Femur (tissue), 1 donor: ENCODE results near the gene KCNQ1.

Experiments
- DNase-seq: peaks from one replicate; pipeline ENCODE4 v3.0.0-alpha.2; 2017

KCNQ1 gene

GRCh38 chr11:2818021-2818420 lies 373.2 kb downstream of the KCNQ1 start:
- no peak for DNase-seq

GRCh38 chr11:2818503-2818902 lies 373.7 kb downstream of the KCNQ1 start:
- peak; percentile 57 for DNase-seq

DNA sequence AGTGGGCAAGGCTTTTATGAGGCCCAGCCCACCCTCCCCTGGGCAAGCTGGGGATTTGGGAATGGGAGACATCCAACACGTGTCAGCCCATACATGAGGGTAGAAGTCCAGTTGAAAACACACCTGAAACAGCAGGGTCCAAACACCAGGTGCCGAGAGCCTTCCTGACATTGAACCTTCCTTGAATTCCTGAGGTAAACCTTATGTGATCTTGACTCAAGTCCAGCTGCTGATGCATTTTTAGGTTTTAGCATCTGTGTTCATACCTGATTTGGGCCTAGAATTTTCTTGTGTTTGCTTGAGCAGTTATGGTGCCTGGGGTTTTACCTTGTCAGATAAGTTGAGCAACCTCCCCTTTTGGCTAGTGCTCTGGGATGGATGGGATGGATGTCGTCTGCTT lies 374.5 kb downstream of the KCNQ1 start:
- no peak for DNase-seq

GRCh38 chr11:2820976-2821375 lies 376.2 kb downstream of the KCNQ1 start:
- no peak for DNase-seq

DNA sequence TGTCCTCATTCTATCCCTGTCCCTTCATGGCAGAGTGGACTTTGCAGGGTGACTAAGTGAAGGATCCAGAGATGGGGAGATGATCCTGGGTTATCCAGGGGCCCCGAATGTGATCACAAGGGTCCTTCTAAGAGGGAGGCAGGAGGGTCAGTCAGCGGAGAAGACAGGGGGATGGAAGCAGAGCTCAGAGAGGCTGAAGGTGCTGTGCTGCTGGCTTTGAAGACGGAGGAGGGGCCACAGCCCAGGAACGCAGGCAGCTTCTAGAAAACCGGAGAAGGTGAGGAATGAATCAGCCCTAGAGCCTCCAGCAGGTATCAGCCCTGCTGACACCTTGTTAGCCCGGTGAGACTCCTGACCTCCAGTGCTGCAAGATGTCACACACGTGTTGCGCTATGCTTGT lies 377.1 kb downstream of the KCNQ1 start:
- DNase-seq = no peak

GRCh38 chr11:2824851-2825250 lies 380.0 kb downstream of the KCNQ1 start:
- DNase-seq = no peak

- peak; percentile 73 for DNase-seq
Measured at GRCh38 chr11:2825261-2825888, 380.6 kb downstream of the KCNQ1 start.

GRCh38 chr11:2825889-2826678 lies 381.3 kb downstream of the KCNQ1 start:
- DNase-seq = peak; percentile 91

DNA sequence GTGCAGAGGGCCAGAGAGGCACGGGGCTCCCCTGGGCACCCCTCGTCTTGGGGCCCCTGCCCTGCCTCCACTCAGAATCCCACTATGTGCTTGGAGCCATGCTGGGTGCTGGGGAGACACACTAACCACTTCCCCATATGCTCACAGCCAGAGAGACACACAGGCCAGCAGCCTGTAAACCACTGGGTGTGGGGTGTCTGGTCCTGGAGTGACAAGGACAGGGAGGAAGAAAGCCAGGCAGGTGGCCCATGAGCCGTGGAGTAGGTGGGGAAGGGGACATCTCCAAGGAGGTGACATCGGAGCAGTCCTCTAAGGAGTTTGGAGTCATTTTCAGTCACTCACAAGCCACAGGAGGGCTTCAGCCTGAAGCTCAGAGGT lies 381.9 kb downstream of the KCNQ1 start:
- DNase-seq = no peak

- DNase-seq = no peak
Measured at GRCh38 chr11:2827256-2827655, 382.4 kb downstream of the KCNQ1 start.

GRCh38 chr11:2827792-2828191 lies 383.0 kb downstream of the KCNQ1 start:
- no peak for DNase-seq

GRCh38 chr11:2828585-2829330 lies 383.9 kb downstream of the KCNQ1 start:
- no peak for DNase-seq

GRCh38 chr11:2830030-2830812 lies 385.4 kb downstream of the KCNQ1 start:
- DNase-seq = no peak

- DNase-seq = no peak
Measured at GRCh38 chr11:2830886-2831285, 386.1 kb downstream of the KCNQ1 start.

- no peak for DNase-seq
Measured at GRCh38 chr11:2831781-2832532, 387.1 kb downstream of the KCNQ1 start.

DNA sequence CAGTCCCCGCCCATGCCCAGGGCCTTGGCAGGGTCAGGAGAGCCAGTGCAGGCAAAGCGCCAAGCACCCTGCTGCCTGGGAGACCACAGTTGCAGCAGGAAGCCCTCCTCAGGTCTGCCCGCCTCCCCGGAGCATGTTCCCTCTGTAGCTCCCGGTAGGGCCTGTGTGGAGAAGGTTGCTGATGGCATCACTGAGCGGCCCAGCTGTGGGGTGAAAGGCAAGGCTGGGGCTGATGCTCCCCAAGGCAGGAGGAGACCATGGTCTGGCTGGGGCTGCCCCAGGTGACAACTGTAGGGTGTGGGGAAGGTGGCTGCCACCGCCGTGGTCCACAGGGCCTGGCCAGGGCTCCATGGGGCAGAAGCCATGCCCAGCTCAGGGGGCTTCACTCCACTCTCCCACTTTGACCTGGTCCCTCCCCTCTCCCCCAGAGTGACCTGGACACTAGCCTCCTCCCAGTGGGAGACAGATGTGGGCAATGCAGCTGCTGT lies 387.8 kb downstream of the KCNQ1 start:
- DNase-seq = no peak

DNA sequence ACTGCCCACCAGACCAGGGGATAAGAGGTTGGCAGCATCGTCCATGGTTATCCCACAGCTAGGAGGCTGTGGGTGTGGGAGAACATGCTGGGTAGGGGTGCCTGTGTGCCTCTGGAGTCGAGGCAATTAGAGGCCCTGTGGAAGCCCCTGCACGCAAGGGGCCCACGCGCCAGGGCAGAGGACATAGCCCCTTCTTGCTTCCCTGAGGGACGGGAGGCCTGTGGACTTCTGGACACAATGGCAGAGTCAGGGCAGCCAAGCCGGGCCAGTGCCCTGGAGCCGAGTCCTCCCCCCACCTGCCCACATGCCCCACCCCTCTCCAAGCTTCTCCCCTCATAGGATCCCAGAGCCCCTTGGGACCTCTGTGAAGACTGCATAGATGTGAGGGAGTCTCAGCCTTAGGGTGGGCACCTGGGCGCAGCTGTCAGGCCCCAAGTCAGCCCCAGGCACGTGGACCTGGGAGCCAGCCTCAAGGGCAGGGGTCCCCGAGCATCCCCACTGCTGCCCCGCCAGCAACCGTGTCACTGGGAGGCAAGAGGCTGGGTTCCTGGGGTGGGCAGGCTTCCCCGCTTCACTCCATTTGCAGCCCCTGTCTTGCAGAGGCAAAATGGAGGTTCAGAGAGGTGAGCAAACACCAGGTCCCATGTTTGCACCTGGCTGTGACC lies 388.4 kb downstream of the KCNQ1 start:
- DNase-seq = no peak

GRCh38 chr11:2833716-2834502 lies 389.1 kb downstream of the KCNQ1 start:
- DNase-seq = no peak

DNA sequence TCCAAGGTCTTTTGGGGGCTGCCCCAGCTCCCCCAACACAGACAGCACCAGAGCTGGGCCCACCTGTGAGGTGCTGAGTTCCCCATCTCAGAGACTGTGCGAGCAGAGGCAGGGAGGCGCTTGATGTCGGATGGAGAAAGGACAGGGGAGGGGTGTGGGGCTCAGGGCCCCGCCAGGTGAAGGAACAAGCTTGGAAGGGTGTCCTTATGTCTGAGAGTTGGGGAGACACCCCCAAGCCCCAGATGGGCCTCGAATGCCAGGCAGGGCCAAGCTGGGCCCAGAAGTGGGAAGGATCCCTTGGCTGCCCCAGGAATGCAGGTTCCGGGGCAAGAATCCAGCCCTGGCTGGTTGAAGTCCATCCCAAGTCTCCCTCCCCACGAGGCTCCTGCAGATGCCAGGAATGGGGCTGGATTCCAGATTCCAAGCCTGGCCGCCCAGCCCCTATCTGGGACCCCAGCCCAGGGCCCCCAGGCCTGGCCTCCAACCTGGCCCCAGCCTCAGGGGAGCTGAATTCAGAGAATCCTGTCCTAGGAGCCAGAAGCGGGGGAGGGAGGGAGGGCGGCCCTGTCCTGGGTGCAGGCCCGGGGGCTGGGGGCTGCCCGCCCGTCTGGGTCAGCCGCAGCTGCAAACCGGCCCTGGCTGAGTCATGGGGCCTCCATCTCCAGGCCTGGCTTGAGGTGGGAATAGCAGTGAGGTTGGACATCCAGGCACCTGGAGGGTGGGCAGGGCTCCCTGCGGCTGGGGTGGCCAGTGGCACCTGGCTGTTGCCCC lies 389.9 kb downstream of the KCNQ1 start:
- peak; percentile 62 for DNase-seq

- no peak for DNase-seq
Measured at GRCh38 chr11:2835296-2835695, 390.5 kb downstream of the KCNQ1 start.
